ENCODE data around the gene FICD.
A peak's percentile ranks its signal among the peaks of the same experiment; 100 is the strongest.

The FICD gene

DNA sequence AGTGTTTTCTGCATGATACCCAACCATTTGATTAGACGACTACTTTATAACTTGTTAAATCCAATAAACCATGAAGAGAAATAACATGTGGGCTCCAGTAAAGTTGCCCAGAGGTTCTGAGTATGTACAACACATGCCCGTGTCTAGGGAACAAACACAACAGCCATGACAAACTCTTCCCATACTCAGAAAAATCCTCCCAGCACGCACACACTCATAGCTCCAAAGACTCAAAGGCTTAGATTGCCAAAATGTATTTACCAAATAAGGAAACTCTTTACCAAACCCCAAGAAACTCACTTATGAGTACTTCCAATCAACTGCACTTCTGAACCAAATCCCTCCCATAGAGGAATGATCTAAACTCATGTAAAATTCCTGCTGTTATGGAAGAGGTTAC lies 28.6 kb downstream of the FICD start:
- Histone ChIP-seq H4K20me1 (ENCODE audit: insufficient read depth, low read length) (no peaks in the 10 kb centered on the region), H2AFZ (ENCODE audit: low read length) (no peak overlapping the region), H3K4me3 (ENCODE audit: low read depth, low read length, poor library complexity, severe bottlenecking) (no peak overlapping the region), H3K79me2 (ENCODE audit: insufficient read depth, low read length) (0 out of 2 replicates have a peak, but pooled peaks cover 11% of the 10 kb centered on the region), H3K27ac (ENCODE audit: low read depth, low read length, poor library complexity, severe bottlenecking) (no peak overlapping the region), H3K4me2 (ENCODE audit: low read length) (no peak overlapping the region), H3K27me3 (ENCODE audit: insufficient read depth, low read length) (no peaks in the 10 kb centered on the region), H3K4me1 (ENCODE audit: insufficient read depth, low read length, severe bottlenecking) (peaks cover 40% of the 10 kb centered on the region), H3K9me2 (ENCODE audit: low read depth, low read length) (no peaks in the 10 kb centered on the region), H3F3A (ENCODE audit: insufficient read depth, low read length) (no peaks in the 10 kb centered on the region), H3K9ac (ENCODE audit: low read length) (no peak overlapping the region), H3K36me3 (ENCODE audit: insufficient read depth, low read length) (peaks cover 65% of the 10 kb centered on the region), H3K9me3 (ENCODE audit: low read length) (no peaks in the 10 kb centered on the region)
- TF ChIP-seq EZH2 (IDR thresholded peaks at IDR 0.05; ENCODE audit: borderline replicate concordance, low read length): no peak
- TF ChIP-seq, protein P1, sequence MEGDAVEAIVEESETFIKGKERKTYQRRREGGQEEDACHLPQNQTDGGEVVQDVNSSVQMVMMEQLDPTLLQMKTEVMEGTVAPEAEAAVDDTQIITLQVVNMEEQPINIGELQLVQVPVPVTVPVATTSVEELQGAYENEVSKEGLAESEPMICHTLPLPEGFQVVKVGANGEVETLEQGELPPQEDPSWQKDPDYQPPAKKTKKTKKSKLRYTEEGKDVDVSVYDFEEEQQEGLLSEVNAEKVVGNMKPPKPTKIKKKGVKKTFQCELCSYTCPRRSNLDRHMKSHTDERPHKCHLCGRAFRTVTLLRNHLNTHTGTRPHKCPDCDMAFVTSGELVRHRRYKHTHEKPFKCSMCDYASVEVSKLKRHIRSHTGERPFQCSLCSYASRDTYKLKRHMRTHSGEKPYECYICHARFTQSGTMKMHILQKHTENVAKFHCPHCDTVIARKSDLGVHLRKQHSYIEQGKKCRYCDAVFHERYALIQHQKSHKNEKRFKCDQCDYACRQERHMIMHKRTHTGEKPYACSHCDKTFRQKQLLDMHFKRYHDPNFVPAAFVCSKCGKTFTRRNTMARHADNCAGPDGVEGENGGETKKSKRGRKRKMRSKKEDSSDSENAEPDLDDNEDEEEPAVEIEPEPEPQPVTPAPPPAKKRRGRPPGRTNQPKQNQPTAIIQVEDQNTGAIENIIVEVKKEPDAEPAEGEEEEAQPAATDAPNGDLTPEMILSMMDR (IDR thresholded peaks at IDR 0.05; ENCODE audit: low read length): no peak

DNA sequence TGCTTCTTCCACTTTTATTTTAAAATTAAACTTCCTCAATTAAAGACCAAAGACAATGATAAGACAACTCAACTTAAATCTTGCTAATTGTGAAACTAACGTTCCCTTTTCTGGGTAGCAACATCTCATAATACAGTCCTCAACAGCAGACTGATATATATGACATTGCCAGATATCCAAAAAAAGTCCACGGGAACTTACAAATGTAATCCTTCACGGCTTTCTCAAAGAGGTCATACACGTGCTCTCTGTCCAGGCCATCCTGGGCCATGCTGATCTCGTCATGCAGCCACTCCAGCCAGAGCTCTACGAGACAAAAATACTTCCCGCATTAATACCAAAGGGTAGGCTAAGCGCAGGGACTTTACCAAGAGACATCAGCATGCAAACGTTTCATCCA lies 32.6 kb downstream of the FICD start:
- H3K9me2 ChIP-seq (ENCODE audit: low read depth, low read length): no peaks in the 10 kb centered on the region
- H3K36me3 ChIP-seq (ENCODE audit: insufficient read depth, low read length): peaks cover 58% of the 10 kb centered on the region
- H3K9ac ChIP-seq (ENCODE audit: low read length): no peak overlapping the region
- H3K27me3 ChIP-seq (ENCODE audit: insufficient read depth, low read length): no peaks in the 10 kb centered on the region
- no peak overlapping the region for H2AFZ ChIP-seq (ENCODE audit: low read length)
- no peak overlapping the region for H3K4me2 ChIP-seq (ENCODE audit: low read length)
- H3K79me2 ChIP-seq (ENCODE audit: insufficient read depth, low read length): peaks cover 30% of the 10 kb centered on the region
- TF ChIP-seq, protein P1 (IDR thresholded peaks at IDR 0.05; ENCODE audit: low read length): no peak
- TF ChIP-seq EZH2 (IDR thresholded peaks at IDR 0.05; ENCODE audit: borderline replicate concordance, low read length): no peak
- H3F3A ChIP-seq (ENCODE audit: insufficient read depth, low read length): no peaks in the 10 kb centered on the region
- no peak overlapping the region for H3K4me3 ChIP-seq (ENCODE audit: low read depth, low read length, poor library complexity, severe bottlenecking)
- H4K20me1 ChIP-seq (ENCODE audit: insufficient read depth, low read length): no peaks in the 10 kb centered on the region
- H3K27ac ChIP-seq (ENCODE audit: low read depth, low read length, poor library complexity, severe bottlenecking): no peak overlapping the region
- peaks cover 48% of the 10 kb centered on the region for H3K4me1 ChIP-seq (ENCODE audit: insufficient read depth, low read length, severe bottlenecking)
- H3K9me3 ChIP-seq (ENCODE audit: low read length): no peaks in the 10 kb centered on the region

DNA sequence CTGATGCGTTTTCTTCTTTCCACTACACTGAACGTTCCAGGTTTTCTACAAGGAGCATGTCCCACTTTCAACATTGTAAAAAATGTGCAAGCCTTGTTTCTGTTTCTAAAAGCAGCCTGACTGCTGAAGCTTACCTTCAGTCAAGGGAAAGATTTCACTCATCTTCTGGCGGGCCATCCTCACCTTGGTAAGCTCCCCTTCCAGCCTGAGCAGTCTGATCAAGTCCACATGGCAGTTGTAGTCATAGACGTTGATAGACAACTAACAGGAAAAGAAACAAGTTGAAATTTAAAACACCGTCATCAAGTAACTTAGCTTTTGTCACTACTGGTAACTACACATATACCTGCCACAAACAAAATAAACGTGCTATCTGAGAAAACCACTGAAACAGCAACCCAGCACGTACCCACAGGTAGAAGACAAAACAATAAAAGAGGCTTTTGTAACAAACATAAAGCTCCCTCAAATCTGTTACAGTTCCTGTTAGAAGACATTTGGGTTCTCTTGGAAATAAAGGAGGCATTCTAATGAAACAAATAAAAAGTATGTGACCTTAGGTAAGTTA lies 34.0 kb downstream of the FICD start:
- Histone ChIP-seq H3F3A (ENCODE audit: insufficient read depth, low read length) (no peaks in the 10 kb centered on the region), H3K4me1 (ENCODE audit: insufficient read depth, low read length, severe bottlenecking) (peaks cover 52% of the 10 kb centered on the region), H4K20me1 (ENCODE audit: insufficient read depth, low read length) (no peaks in the 10 kb centered on the region), H3K9ac (ENCODE audit: low read length) (no peak overlapping the region), H3K79me2 (ENCODE audit: insufficient read depth, low read length) (peaks cover 42% of the 10 kb centered on the region), H3K9me2 (ENCODE audit: low read depth, low read length) (no peaks in the 10 kb centered on the region), H3K27me3 (ENCODE audit: insufficient read depth, low read length) (no peaks in the 10 kb centered on the region), H2AFZ (ENCODE audit: low read length) (no peak overlapping the region), H3K27ac (ENCODE audit: low read depth, low read length, poor library complexity, severe bottlenecking) (no peak overlapping the region), H3K4me2 (ENCODE audit: low read length) (peak overlapping the region; percentile 12; the same call in 1 of the 2 replicates), H3K9me3 (ENCODE audit: low read length) (no peaks in the 10 kb centered on the region), H3K4me3 (ENCODE audit: low read depth, low read length, poor library complexity, severe bottlenecking) (no peak overlapping the region), H3K36me3 (ENCODE audit: insufficient read depth, low read length) (peaks cover 44% of the 10 kb centered on the region)
- TF ChIP-seq EZH2 (IDR thresholded peaks at IDR 0.05; ENCODE audit: borderline replicate concordance, low read length): no peak
- TF ChIP-seq, protein P1 (IDR thresholded peaks at IDR 0.05; ENCODE audit: low read length): no peak
